ENCODE data around the gene DLGAP3. TPM values are rescaled to one million over a fixed set of nuclear protein-coding genes. Genes with fewer than 3 reads are reported as not detected.
A peak's percentile ranks its signal among the peaks of the same experiment; 100 is the strongest.

The DLGAP3 gene
- total RNA-seq, 1 donor from 2014 or later: not detected

- Histone ChIP-seq H3K4me3 (no peak overlapping the region), H3K36me3 (no peaks in the 10 kb centered on the region), H3K4me1 (peaks cover 10% of the 10 kb centered on the region), H3K27me3 (peaks cover 12% of the 10 kb centered on the region), H3K9me3 (no peaks in the 10 kb centered on the region), H3K27ac (no peak overlapping the region)
- TF ChIP-seq CTCF (IDR thresholded peaks at IDR 0.05): no peak
- peak in 1 of 2 donors; percentile 65 for DNase-seq (ENCODE audit: extremely low spot score in 2 of 2)
- intact Hi-C loops (cut with DNase I): no loop called here
These were observed 4.5 kb downstream of the DLGAP3 start for GRCh38 chr1:34924759-34925555.

GRCh38 chr1:34923490-34923889 is 6.0 kb downstream of the DLGAP3 start:
- TF ChIP-seq POLR2A (IDR thresholded peaks at IDR 0.05) (no peak), CTCF (IDR thresholded peaks at IDR 0.05) (no peak), POLR2AphosphoS5 (IDR thresholded peaks at IDR 0.05; ENCODE audit: insufficient read depth in 1 of 2, low read depth in 1 of 2) (no peak)
- no peak for DNase-seq (ENCODE audit: extremely low spot score in 2 of 2)
- Histone ChIP-seq H3K27ac (no peak overlapping the region), H3K4me1 (no peaks in the 10 kb centered on the region), H3K27me3 (peaks cover 5% of the 10 kb centered on the region), H3K9me3 (no peaks in the 10 kb centered on the region), H3K36me3 (no peaks in the 10 kb centered on the region), H3K4me3 (no peak overlapping the region)
- intact Hi-C loops (cut with DNase I): no loop called here

GRCh38 chr1:34918977-34919561 is 10.4 kb downstream of the DLGAP3 start:
- H3K27me3 ChIP-seq: no peaks in the 10 kb centered on the region
- TF ChIP-seq POLR2AphosphoS5 (IDR thresholded peaks at IDR 0.05; ENCODE audit: insufficient read depth in 1 of 2, low read depth in 1 of 2) (no peak), POLR2A (IDR thresholded peaks at IDR 0.05) (no peak), CTCF (IDR thresholded peaks at IDR 0.05) (no peak)

GRCh38 chr1:34918386-34918976 is 11.0 kb downstream of the DLGAP3 start:
- H3K27me3 ChIP-seq: no peaks in the 10 kb centered on the region
- intact Hi-C loops (cut with DNase I): no loop called here

More at GRCh38 chr1:34918977-34919561, 10.4 kb downstream of the DLGAP3 start:
- H3K36me3 ChIP-seq: no peaks in the 10 kb centered on the region
- no peak overlapping the region for H3K4me3 ChIP-seq
- H3K4me1 ChIP-seq: no peaks in the 10 kb centered on the region
- H3K9me3 ChIP-seq: no peaks in the 10 kb centered on the region
- no peak overlapping the region for H3K27ac ChIP-seq
- intact Hi-C loops (cut with DNase I): no loop called here
- peak in 1 of 2 donors; percentile 70 for DNase-seq (ENCODE audit: extremely low spot score in 2 of 2)

More at GRCh38 chr1:34918386-34918976, 11.0 kb downstream of the DLGAP3 start:
- Histone ChIP-seq H3K27ac (no peak overlapping the region), H3K9me3 (no peaks in the 10 kb centered on the region), H3K4me3 (no peak overlapping the region), H3K36me3 (no peaks in the 10 kb centered on the region), H3K4me1 (no peaks in the 10 kb centered on the region)
- TF ChIP-seq POLR2AphosphoS5 (IDR thresholded peaks at IDR 0.05; ENCODE audit: insufficient read depth in 1 of 2, low read depth in 1 of 2) (no peak), POLR2A (IDR thresholded peaks at IDR 0.05) (no peak), CTCF (IDR thresholded peaks at IDR 0.05) (no peak)
- DNase-seq (ENCODE audit: extremely low spot score in 2 of 2): peak in 1 of 2 donors; percentile 52
